ENCODE data around the gene COMTD1.
"Not testable (repeated sequence)": the region's sequence is repeated elsewhere in the genome, so short reads cannot be mapped to it uniquely, and the experiment has no call there.

The COMTD1 gene

DNA sequence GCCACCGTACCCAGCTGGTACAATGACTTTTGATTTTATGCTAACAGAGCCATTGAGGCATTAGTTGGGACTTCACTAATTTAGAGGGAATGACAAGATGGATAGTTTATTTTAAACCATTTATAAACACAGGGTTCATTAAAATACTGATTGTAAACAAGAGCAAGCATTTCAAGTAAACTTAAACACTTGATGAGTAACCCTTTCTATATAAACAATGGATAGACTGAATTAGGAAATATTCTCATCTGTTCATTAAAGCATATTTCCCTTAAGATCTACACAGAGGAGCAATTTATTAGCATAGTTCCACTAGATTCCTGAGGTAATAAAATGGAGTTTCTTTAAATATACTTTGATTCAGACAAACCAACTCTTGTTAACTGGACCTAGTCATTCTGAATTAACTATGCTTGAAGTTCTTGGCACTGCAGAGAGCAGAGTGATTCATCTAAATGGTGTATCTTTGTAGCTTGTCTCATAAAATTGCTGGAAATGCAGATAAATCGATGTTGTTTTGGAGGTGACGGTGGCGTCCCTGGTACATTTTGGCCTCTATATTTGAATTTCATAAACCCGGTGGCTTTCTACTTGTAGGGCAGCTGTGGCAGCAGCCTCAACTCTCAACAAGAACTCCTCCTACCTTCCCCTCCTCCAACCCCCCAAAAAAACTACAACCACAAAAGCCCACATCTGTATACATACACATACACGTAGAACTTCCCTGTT is 40.6 kb downstream of the COMTD1 start:
- FAIRE-seq, result no peak

DNA sequence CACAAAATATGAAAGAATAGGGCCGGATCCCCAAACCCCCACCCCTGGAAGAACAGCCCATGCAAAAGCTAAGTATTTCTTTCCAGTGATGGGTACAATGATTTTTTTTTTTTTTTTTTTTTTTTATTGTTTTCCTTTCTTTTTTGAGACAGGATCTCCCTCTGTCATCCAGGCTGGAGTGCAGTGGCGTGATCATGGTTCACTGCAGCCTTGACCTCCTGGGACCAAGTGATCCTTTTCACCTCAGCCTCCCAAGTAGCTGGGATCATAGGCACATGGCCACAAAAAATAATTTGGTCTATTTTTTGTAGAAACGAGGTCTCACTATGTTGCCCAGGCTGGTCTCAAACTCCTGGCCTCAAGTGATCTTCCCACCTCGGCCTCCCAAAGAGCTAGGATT is 41.1 kb downstream of the COMTD1 start:
- not testable (repeated sequence) for FAIRE-seq; DNase-seq (ENCODE audit: low spot score)

More for the DNA sequence above, 40.6 kb downstream of the COMTD1 start:
- DNase-seq (ENCODE audit: low spot score), result no peak

DNA sequence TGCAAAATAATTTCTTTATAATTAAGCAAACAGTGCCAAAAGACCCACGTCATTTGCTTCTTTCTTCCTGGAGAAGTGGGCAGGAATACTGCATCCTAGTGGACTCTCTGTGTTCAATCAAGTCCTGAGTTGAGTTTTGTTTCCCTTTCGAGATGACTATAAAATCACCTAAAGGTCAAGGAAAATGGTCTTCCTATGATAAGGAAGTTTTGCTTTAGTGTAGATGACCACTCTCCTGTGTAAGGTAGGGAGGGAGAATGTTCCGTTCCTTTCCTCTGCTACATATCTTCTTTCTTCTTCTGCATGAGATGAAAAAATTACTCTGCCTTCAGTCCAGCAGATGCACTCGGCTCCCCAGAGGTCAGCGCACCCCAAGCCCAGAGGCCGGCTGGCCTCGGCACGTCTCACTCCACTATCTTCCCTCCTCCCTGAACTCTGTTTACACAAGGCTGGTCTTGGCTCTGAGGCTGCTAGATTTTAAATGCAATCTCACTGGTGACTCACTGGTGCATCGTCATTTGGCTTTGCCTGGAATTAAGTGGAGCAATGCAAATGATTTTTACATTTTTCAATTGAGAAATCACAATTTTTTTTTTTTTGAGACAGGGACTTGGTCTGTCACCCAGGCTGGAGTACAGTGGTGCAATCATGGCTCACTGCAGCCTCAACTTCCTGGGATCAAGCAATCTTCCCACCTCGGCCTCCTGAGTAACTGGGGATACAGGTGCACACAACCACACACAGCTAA is 43.8 kb downstream of the COMTD1 start:
- DNase-seq (ENCODE audit: low spot score), result peak; percentile 23
- FAIRE-seq, result no peak

DNA sequence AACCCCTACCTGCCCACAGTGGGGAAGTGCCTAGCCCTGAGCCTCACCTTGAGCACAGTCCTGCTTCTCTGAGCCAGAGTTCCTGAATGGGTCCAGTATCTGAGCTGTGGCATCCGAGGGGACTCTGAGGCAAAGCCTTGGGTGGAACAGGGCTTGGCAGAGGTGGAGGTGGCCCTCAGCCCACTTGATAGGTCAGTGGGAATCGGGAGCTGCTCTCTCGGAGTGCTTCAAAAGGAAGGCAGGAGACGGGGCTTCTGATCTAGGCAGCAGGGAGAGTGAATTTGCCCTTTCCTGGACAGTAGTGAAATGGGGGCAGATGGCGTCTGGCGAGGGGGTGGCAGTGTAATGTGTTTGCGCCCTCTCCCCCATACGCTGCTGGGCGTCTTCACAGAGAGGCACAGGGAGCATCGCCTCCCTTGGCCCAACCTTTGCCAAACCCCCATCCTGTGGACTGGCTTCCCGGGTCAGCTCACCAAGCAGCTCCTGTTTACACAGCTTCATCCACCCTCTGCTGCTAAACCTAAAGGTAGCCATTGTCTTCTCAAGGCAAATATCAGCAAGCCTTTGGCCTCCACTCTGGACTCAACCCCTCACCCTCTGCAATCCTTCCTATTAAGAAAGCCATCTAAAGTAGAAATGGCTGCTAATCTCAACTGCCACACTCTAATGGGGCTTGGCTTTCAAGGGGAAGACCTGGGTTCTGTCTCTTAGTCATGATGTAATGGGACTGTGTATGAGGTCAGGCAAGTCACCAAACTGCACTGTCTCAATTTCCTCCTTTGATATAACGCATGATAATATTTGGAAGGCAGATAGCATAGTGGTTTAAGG is 46.3 kb downstream of the COMTD1 start:
- DNase-seq (ENCODE audit: low spot score) (no peak), FAIRE-seq (no peak)

DNA sequence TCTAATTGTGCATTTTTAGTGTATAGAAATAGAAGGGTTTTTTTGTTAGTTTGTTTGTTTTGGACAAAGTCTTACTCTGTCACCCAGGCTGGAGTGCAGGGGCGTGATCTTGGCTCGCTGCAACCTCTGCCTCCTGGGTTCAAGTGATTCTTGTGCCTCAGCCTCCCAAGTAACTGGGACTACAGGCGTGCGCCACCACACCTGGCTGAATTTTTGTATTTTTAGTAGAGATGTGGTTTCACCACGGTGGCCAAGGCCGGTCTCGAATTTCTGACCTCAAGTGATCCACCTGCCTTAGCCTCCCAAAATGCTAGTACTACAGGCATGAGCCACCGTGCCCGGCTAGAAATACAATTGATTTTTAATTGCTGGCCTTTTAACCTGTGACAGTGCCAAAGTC is 47.2 kb downstream of the COMTD1 start:
- DNase-seq (ENCODE audit: low spot score); FAIRE-seq: not testable (repeated sequence)

DNA sequence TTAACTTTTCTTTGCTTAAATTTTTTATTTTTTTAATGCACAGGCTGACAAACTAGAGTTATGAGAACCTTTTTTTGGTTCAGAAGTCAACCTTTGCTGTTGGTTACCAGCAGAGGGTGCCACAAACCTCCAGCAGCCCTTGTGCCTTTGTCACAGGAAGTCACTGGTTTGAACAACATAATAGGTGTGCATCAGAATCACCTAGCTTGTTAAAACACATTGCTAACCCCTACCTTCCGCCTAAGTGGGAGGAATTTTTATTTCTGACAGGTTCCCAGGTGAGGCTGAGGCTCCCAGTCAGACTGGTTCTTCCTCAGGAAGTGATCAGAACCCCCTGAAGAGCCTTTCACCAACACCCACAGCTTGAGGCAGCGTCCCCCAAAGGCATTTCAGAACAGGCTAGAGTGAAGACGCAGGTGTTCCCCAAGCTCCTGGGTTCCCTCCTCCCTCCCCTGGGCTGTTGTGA is 47.8 kb downstream of the COMTD1 start:
- FAIRE-seq (no peak), DNase-seq (ENCODE audit: low spot score) (peak; percentile 39)

DNA sequence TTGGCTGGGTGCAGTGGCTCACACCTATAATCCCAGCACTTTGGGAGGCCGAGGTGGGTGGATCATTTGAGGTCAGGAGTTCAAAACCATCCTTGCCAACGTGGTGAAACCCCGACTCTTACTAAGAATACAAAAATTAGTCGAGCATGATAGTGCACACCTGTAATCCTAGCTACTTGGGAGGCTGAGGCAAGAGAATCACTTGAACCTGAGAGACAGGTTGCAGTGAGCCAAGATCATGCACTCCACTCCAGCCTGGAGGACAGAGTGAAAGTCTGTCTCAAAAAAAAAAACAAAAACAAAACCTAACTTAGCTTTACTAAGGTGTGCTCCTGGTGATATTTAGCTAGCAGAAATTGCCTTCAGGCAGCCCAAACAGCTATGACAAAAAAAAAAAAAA is 49.4 kb downstream of the COMTD1 start:
- DNase-seq (ENCODE audit: low spot score) (no peak), FAIRE-seq (no peak)
